ENCODE results near the gene SLIT1. TPM values are rescaled to one million over a fixed set of nuclear protein-coding genes. Genes with fewer than 3 reads are reported as not detected.

The SLIT1 gene
- total and polyA plus RNA-seq, 3 donors from 2014 or later = 1.9 to 4.6 (median 2.5) TPM

DNA sequence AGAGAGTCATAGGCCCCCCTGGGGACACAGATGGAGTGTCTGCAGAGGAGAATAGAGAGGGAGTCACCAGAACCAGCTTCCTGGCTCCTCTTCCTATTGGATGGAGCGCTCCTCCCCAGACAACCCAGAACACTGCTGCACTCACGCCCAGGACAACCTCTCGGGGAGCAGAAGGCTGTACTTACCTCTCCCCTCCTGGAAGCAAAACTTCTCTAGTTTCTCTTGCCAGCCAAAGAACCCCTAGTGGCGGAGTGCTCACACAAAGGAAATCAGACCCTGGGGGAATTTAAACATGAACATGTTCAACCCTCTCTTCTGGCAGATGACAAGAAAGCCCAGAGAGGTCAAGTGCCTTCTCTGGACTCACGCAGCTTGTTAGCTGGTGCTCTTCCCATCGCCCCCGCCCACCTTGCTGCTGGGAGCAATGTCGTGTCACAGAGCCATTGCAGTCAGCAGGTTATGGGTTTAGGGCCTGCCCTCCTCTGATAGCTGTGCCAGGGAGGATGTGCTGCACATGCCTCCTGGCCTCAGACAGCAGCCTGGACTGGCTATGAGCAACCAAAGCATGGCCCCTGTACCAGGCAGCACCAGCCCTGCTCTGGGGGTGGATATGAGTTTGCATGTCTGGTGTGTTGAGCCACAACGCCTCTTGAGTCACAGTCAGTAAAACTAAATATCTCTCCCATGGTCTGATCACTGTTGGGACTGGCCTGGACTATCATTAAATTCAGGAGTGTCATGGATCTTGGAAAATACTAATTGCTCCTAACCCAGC, 84.4 kb downstream of the SLIT1 start:
- Histone ChIP-seq H3K9me3 (no peaks in the 10 kb centered on the region), H3K27ac (no peak overlapping the region), H3K36me3 (ENCODE audit: low read depth, missing control alignments) (no peaks in the 10 kb centered on the region), H3K4me3 (no peak overlapping the region), H3K27me3 (no peaks in the 10 kb centered on the region), H3K4me1 (peaks cover 2% of the 10 kb centered on the region)
- no peak for TF ChIP-seq POLR2A (IDR thresholded peaks at IDR 0.05)
- intact Hi-C loops (cut with DNase I; ENCODE audit: low total_unique reads) = no loop called here
- WGBS, 2 donors = 82 to 86% methylated on average over 9 of the region's 9 CpGs
- no peak for DNase-seq

GRCh38 chr10:97100657-97101056, 85.1 kb downstream of the SLIT1 start:
- Histone ChIP-seq H3K4me3 (no peak overlapping the region), H3K4me1 (peaks cover 6% of the 10 kb centered on the region), H3K9me3 (no peaks in the 10 kb centered on the region), H3K36me3 (ENCODE audit: low read depth, missing control alignments) (no peaks in the 10 kb centered on the region), H3K27me3 (no peaks in the 10 kb centered on the region), H3K27ac (no peak overlapping the region)
- WGBS, 2 donors = 92 to 93% methylated on average over 9 of the region's 9 CpGs
- no peak for DNase-seq
- no peak for TF ChIP-seq POLR2A (IDR thresholded peaks at IDR 0.05)
- intact Hi-C loops (cut with DNase I; ENCODE audit: low total_unique reads) = no loop called here

DNA sequence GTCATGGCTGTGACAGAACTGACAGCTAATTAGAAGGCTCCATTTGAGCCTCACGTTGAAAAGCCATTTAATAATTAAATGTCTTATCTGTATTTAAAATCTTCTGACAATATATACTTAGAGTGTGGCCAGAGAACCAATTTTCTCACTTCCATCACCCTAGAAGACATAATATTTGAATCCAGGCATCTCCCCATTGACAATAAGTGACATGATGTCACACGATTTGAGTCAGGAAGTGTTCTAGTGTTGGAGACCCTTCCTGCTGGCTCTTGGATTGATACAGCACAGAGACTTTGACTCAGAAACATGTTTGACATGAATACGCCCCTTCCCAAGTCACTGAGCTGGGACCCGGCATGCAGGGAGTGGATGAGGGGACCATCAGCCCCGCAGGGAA, 85.9 kb downstream of the SLIT1 start:
- TF ChIP-seq POLR2A (IDR thresholded peaks at IDR 0.05) = no peak
- TF ChIP-seq, protein P1, sequence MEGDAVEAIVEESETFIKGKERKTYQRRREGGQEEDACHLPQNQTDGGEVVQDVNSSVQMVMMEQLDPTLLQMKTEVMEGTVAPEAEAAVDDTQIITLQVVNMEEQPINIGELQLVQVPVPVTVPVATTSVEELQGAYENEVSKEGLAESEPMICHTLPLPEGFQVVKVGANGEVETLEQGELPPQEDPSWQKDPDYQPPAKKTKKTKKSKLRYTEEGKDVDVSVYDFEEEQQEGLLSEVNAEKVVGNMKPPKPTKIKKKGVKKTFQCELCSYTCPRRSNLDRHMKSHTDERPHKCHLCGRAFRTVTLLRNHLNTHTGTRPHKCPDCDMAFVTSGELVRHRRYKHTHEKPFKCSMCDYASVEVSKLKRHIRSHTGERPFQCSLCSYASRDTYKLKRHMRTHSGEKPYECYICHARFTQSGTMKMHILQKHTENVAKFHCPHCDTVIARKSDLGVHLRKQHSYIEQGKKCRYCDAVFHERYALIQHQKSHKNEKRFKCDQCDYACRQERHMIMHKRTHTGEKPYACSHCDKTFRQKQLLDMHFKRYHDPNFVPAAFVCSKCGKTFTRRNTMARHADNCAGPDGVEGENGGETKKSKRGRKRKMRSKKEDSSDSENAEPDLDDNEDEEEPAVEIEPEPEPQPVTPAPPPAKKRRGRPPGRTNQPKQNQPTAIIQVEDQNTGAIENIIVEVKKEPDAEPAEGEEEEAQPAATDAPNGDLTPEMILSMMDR (IDR thresholded peaks at IDR 0.05) = no peak
- DNase-seq = no peak
- H3K4me1 ChIP-seq = peaks cover 6% of the 10 kb centered on the region
- 74 to 79% methylated on average over 5 of the region's 5 CpGs for WGBS, 2 donors
- no peak overlapping the region for H3K27ac ChIP-seq
- no peaks in the 10 kb centered on the region for H3K27me3 ChIP-seq
- H3K36me3 ChIP-seq (ENCODE audit: low read depth, missing control alignments) = no peaks in the 10 kb centered on the region
- intact Hi-C loops (cut with DNase I; ENCODE audit: low total_unique reads) = no loop called here
- no peaks in the 10 kb centered on the region for H3K9me3 ChIP-seq
- H3K4me3 ChIP-seq = no peak overlapping the region

GRCh38 chr10:97099089-97099488, 86.7 kb downstream of the SLIT1 start:
- no peak for DNase-seq
- intact Hi-C loops (cut with DNase I; ENCODE audit: low total_unique reads) = no loop called here
- Histone ChIP-seq H3K4me1 (peaks cover 6% of the 10 kb centered on the region), H3K27me3 (no peaks in the 10 kb centered on the region), H3K4me3 (no peak overlapping the region), H3K9me3 (no peaks in the 10 kb centered on the region), H3K27ac (no peak overlapping the region), H3K36me3 (ENCODE audit: low read depth, missing control alignments) (no peaks in the 10 kb centered on the region)
- TF ChIP-seq, protein P1 (IDR thresholded peaks at IDR 0.05) = no peak
- TF ChIP-seq POLR2A (IDR thresholded peaks at IDR 0.05) = no peak
- WGBS, 2 donors = 78 to 91% methylated on average over 8 of the region's 8 CpGs

GRCh38 chr10:97097084-97097433, 88.7 kb downstream of the SLIT1 start:
- H3K27ac ChIP-seq = no peak overlapping the region
- TF ChIP-seq POLR2A (IDR thresholded peaks at IDR 0.05) = no peak
- TF ChIP-seq, protein P1 (IDR thresholded peaks at IDR 0.05) = no peak
- no peak overlapping the region for H3K4me3 ChIP-seq
- H3K27me3 ChIP-seq = no peaks in the 10 kb centered on the region
- H3K36me3 ChIP-seq (ENCODE audit: low read depth, missing control alignments) = no peaks in the 10 kb centered on the region
- WGBS, 2 donors = 75 to 92% methylated on average over 6 of the region's 6 CpGs
- peaks cover 3% of the 10 kb centered on the region for H3K4me1 ChIP-seq
- DNase-seq = no peak
- intact Hi-C loops (cut with DNase I; ENCODE audit: low total_unique reads) = no loop called here
- no peaks in the 10 kb centered on the region for H3K9me3 ChIP-seq

All from testis (tissue), 3 donors.